Ovary (tissue), 10 donors: Measurements from ENCODE around the gene GHRH. TPM values are rescaled to one million over a fixed set of nuclear protein-coding genes. Genes with fewer than 3 reads are reported as not detected.

Source experiments
- DNase-seq, 5 donors: peaks; one replicate each; pipeline ENCODE4 v3.0.0-alpha.2; 2019 to 2020
- H3K27ac ChIP-seq, 2 donors: fragments of 200-600 bp; one replicate each; pipeline versions ENCODE4 v1.5.1 to v1.8.0; 2019 to 2022
- H3K27me3 ChIP-seq: fragments of 200-600 bp; one replicate; pipeline ENCODE4 v1.8.0; 2022
- H3K36me3 ChIP-seq: fragments of 200-600 bp; sonication (generic); one replicate; pipeline ENCODE4 v1.5.1; 2019
- H3K4me1 ChIP-seq: one replicate; pipeline ENCODE4 v1.8.1; 2013; ENCODE audit warnings: mild to moderate bottlenecking, moderate library complexity; ENCODE audit not compliant: insufficient read depth
- H3K4me3 ChIP-seq: fragments of 200-600 bp; sonication (generic); one replicate; pipeline ENCODE4 v1.5.1; 2017
- H3K9me3 ChIP-seq, 2 donors: fragments of 200-600 bp in 1 of 2; sonication (generic) in 1 of 2; one replicate each; pipeline versions ENCODE4 v1.5.1 to v1.8.1; 2013 to 2019; ENCODE audit warnings: mild to moderate bottlenecking in 1 of 2, moderate library complexity in 1 of 2
- EP300 ChIP-seq: sonication (generic); formaldehyde crosslinking; IDR thresholded peaks from one replicate; pipeline ENCODE4 v1.6.1; 2017; ENCODE audit warnings: antibody characterized with exemption
- POLR2A ChIP-seq: fragments of 450-650 bp; IDR thresholded peaks from one replicate; pipeline ENCODE4 v1.6.1; 2017; ENCODE audit warnings: antibody characterized with exemption, mild to moderate bottlenecking, moderate library complexity
- WGBS, 3 donors: extraction: QIAGEN DNeasy Blood & Tissue Kit in 1 of 3; methylation state at CpG; one replicate each; pipeline versions ENCODE4 v1.1.5 to v1.1.7; 2013 to 2017; 5-methylcytosine and 5-hydroxymethylcytosine counted together
- intact Hi-C, 4 donors: fragments of 100-400 bp; cut with DNase I; formaldehyde crosslinking; loops; one replicate each; pipeline versions ENCODE4 v1.11.0 to v1.15.1; 2022 to 2023
- long read RNA-seq, 3 donors: library from polyadenylated mRNA in 2 of 3; unstranded in 2 of 3; transcript quantifications; one replicate each; pipeline ENCODE4 v2.0.0 and lab custom pipeline, GENCODE V29; 2021 to 2026
- polyA plus RNA-seq, 2 donors: library from polyadenylated mRNA; stranded (reverse); fragments of 200-250 nt in 1 of 2; fragments of 350-450 nt in 1 of 2; fragmentation: Illumina TruSeq in 1 of 2; extraction: RNeasy Lipid Tissue Mini Kit (QIAGEN cat#74804) in 1 of 2; gene quantifications; one replicate each; pipeline ENCODE4 v1.2.3, GENCODE V29; 2013 to 2014
- total RNA-seq, 7 donors: library from RNA; depleted of rRNA in 2 of 7; stranded (reverse); fragments of >200 nt in 2 of 7; fragmentation: NEBNext Ultra II Directional in 3 of 7; extraction: Animal tissue kit (Norgen Biotek cat#: 25700) in 3 of 7; gene quantifications; one replicate each; pipeline versions ENCODE4 v1.1.0 to v1.2.4, GENCODE V29; 2016 to 2023
- TF ChIP-seq, protein P1 (sequence below), 3 donors: fragments of 450-650 bp in 2 of 3; fragments of 200-600 bp in 1 of 3; IDR thresholded peaks; one replicate each; pipeline versions ENCODE4 v1.5.1 to v1.8.0; 2016 to 2022; ENCODE audit warnings: antibody characterized with exemption in 3 of 3, mild to moderate bottlenecking in 1 of 3
- donor health status: DM: no; HTN: no; CAD: no; lungs with moderate emphysema.
- donor health status: DM: no; HTN: no; CAD: no.
- donor health status: Bipolar disorder and iron deficiency.
- donor health status: DM: yes; HTN: yes; CAD: no.
- donor health status: DM: no; HTN: no; CAD: no.
- donor health status: DM: yes; HTN: yes; CAD: no.

The GHRH gene, protein sequence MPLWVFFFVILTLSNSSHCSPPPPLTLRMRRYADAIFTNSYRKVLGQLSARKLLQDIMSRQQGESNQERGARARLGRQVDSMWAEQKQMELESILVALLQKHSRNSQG
- total RNA-seq, result not detected
- polyA plus RNA-seq, result not detected
- long read RNA-seq, donor 1, result 0 reads
- long read RNA-seq, donor 2, result 0 reads
- long read RNA-seq, donor 3, result 0 reads

DNA sequence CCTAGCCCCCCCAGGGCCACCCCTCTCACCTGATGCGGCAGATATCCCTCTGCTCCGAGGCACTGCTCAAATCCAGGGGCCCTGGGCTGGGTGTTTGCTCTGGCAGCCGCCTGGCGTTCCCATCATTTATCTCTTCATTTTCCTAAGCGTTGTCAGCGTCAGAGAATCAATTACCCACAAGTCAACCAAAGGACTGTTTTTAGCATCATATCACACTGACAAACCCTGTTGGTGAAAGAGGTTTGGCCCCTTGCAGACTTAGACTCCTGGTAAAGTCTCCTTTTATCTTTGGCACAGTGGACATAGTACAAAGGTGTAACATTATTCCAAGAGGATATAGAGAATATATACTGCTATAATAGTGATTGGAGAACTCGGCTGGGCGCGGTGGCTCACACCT lies at the start of gene GHRH:
Gene GHRH, minus strand, starts transcription at position 101 of the 400 bp plus-strand sequence. CDS start 4,925 bp downstream, outside the sequence.
- TF ChIP-seq EP300, result no peak
- TF ChIP-seq, protein P1, sequence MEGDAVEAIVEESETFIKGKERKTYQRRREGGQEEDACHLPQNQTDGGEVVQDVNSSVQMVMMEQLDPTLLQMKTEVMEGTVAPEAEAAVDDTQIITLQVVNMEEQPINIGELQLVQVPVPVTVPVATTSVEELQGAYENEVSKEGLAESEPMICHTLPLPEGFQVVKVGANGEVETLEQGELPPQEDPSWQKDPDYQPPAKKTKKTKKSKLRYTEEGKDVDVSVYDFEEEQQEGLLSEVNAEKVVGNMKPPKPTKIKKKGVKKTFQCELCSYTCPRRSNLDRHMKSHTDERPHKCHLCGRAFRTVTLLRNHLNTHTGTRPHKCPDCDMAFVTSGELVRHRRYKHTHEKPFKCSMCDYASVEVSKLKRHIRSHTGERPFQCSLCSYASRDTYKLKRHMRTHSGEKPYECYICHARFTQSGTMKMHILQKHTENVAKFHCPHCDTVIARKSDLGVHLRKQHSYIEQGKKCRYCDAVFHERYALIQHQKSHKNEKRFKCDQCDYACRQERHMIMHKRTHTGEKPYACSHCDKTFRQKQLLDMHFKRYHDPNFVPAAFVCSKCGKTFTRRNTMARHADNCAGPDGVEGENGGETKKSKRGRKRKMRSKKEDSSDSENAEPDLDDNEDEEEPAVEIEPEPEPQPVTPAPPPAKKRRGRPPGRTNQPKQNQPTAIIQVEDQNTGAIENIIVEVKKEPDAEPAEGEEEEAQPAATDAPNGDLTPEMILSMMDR (IDR thresholded peaks at IDR 0.05), result no peak
- no peak for TF ChIP-seq POLR2A
- Histone ChIP-seq H3K27me3 (no peaks in the 10 kb centered on the region), H3K4me1 (no peaks in the 10 kb centered on the region), H3K27ac (no peak within 1 kb of the TSS), H3K4me3 (no peak within 1 kb of the TSS), H3K36me3 (no peaks in the 10 kb centered on the region), H3K9me3 (no peaks in the 10 kb centered on the region)
- 72 to 77% (median 75%) methylated on average over 9 of the region's 9 CpGs for WGBS, 3 donors
- no peak for DNase-seq
- intact Hi-C loops, result no loop called here

DNA sequence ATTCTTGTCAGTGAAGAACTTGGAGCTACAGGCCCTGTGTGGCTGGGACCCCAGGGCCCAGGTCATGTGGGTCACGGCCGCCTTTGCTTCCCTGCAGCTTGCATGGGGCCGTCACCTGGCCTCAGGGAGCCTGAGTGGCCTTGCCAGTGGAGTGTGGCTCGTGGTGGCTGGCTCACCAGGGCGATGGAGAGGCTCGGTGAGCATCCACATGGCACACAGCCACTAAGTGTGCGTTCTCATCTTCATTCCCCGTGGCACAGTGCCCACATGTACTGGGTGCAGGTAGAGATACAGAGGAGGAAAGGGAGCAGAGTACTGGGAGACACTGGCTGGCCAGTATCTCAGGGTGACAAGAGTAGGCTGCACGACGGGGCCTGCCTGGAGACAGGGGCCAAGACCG lies 49.3 kb upstream of the GHRH start:
- no peaks in the 10 kb centered on the region for H3K9me3 ChIP-seq
- DNase-seq, result peak in 1 of 5 donors; percentile 54
- peak overlapping the region; percentile 28 to 76 for H3K27ac ChIP-seq
- no peaks in the 10 kb centered on the region for H3K27me3 ChIP-seq
- no peaks in the 10 kb centered on the region for H3K36me3 ChIP-seq
- TF ChIP-seq EP300 (no peak), POLR2A (no peak)
- TF ChIP-seq, protein P1 (IDR thresholded peaks at IDR 0.05), result no peak
- 73 to 89% (median 77%) methylated on average over 11 of the region's 11 CpGs for WGBS, 3 donors
- peaks cover 51% of the 10 kb centered on the region for H3K4me1 ChIP-seq
- H3K4me3 ChIP-seq, result no peak overlapping the region
- intact Hi-C loops, result no loop called here

DNA sequence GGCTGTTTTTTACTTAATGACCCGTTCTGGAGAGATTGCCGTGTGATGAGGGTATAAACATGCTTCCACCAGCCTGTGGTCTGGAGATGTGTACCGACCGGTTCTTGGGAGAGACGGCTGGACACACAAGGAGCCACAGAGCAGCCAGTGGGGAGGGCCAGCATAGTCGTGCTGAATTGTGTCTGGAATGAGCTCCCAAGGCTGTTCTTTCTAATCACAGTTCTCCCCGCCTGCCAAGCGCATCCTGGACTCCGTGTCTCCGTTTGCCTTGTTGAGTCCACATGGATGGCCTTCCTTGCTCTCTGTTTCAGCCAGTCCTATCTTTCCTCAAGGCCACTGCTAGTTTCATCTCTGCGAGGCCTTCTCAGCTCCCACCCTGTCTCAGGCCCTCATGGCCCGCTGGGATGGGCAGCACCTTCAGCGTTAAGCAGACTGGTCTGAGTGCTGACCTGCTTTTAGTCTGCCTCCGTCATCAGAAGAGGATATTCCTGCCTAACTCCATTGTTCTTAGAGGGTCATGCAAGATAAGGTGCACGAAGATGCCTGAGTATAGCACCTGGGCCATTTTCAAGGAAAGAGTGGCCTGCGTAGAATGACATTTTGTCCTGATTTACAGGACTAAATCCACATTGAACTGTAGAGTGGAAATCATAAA lies 48.4 kb upstream of the GHRH start:
- Histone ChIP-seq H3K27me3 (no peaks in the 10 kb centered on the region), H3K27ac (peak overlapping the region; percentile 62 to 76), H3K4me3 (no peak overlapping the region), H3K36me3 (no peaks in the 10 kb centered on the region), H3K9me3 (no peaks in the 10 kb centered on the region), H3K4me1 (peaks cover 46% of the 10 kb centered on the region)
- DNase-seq, result peak; percentile 67 to 85 (median 78)
- intact Hi-C loops, result no loop called here
- WGBS, 3 donors, result 15 to 38% (median 21%) methylated on average over 16 of the region's 16 CpGs
- TF ChIP-seq, protein P1 (IDR thresholded peaks at IDR 0.05), result no peak
- no peak for TF ChIP-seq EP300
- TF ChIP-seq POLR2A, result no peak

DNA sequence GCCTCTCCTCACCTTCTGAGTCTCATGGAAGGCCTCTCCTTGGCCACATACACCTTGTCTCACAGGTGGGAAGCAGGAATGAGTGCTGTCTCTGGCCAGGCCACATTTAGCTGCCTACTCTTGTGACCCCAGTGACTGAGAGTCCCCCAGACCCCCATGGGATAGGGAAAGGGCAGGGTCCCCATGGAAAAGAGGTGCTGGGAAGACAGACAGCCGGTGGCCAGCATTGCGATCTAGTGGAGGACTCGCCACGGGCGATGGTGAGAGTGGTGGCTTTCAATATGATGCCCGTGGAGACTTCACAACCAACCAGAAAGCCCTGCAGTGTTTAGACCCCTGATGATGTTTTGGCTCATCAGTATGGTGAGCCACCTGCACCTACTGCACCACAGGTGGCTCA lies 47.7 kb upstream of the GHRH start:
- Histone ChIP-seq H3K27me3 (no peaks in the 10 kb centered on the region), H3K9me3 (no peaks in the 10 kb centered on the region), H3K4me1 (peaks cover 42% of the 10 kb centered on the region), H3K27ac (peak overlapping the region; percentile 62 to 76), H3K4me3 (no peak overlapping the region), H3K36me3 (no peaks in the 10 kb centered on the region)
- WGBS, 3 donors, result 89 to 93% (median 91%) methylated on average over 6 of the region's 6 CpGs
- no peak for DNase-seq
- intact Hi-C loops, result no loop called here
- TF ChIP-seq, protein P1 (IDR thresholded peaks at IDR 0.05), result no peak
- TF ChIP-seq EP300 (no peak), POLR2A (no peak)
